ENCODE measurements around the gene ABHD10.

- TF ChIP-seq, protein P1, sequence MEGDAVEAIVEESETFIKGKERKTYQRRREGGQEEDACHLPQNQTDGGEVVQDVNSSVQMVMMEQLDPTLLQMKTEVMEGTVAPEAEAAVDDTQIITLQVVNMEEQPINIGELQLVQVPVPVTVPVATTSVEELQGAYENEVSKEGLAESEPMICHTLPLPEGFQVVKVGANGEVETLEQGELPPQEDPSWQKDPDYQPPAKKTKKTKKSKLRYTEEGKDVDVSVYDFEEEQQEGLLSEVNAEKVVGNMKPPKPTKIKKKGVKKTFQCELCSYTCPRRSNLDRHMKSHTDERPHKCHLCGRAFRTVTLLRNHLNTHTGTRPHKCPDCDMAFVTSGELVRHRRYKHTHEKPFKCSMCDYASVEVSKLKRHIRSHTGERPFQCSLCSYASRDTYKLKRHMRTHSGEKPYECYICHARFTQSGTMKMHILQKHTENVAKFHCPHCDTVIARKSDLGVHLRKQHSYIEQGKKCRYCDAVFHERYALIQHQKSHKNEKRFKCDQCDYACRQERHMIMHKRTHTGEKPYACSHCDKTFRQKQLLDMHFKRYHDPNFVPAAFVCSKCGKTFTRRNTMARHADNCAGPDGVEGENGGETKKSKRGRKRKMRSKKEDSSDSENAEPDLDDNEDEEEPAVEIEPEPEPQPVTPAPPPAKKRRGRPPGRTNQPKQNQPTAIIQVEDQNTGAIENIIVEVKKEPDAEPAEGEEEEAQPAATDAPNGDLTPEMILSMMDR (conservative IDR thresholded peaks at IDR 0.05) = no peak
- TF ChIP-seq EZH2 (IDR thresholded peaks at IDR 0.05; ENCODE audit: low read depth) = no peak
Measured at GRCh38 chr3:111951032-111951431, 27.8 kb upstream of the ABHD10 start.
